Smooth muscle cell (in vitro differentiated cells): ENCODE results near the gene MIEF2. TPM values are rescaled to one million over a fixed set of nuclear protein-coding genes. Genes with fewer than 3 reads are reported as not detected.

ENCODE experiments used
- DNase-seq: peaks from one replicate; lab custom pipeline; 2025; ENCODE audit not compliant: unreplicated experiment; lab: John Stamatoyannopoulos, UW
- H2AFZ ChIP-seq: fragments of 200-600 bp; sonication (generic); 2 replicates; pipeline ENCODE4 v1.6.0; 2016; ENCODE audit warnings: antibody characterized with exemption, low read depth, mild to moderate bottlenecking
- H3F3A ChIP-seq: fragments of 200-600 bp; sonication (generic); 2 replicates; pipeline ENCODE4 v1.6.0; 2017; ENCODE audit warnings: antibody characterized with exemption, low read depth
- H3K27ac ChIP-seq: fragments of 200-600 bp; sonication (generic); 2 replicates; pipeline ENCODE4 v1.5.1; 2016; ENCODE audit warnings: low read depth, mild to moderate bottlenecking
- H3K27me3 ChIP-seq: fragments of 200-600 bp; sonication (generic); 2 replicates; pipeline ENCODE4 v1.6.1; 2016; ENCODE audit warnings: low read depth, mild to moderate bottlenecking
- H3K36me3 ChIP-seq: fragments of 200-600 bp; sonication (generic); 2 replicates; pipeline ENCODE4 v1.5.1; 2016; ENCODE audit warnings: low read depth
- H3K4me1 ChIP-seq: fragments of 200-600 bp; sonication (generic); 2 replicates; pipeline ENCODE4 v1.5.1; 2016; ENCODE audit warnings: low read depth
- H3K4me2 ChIP-seq: fragments of 200-600 bp; sonication (generic); 2 replicates; pipeline ENCODE4 v1.6.0; 2016; ENCODE audit warnings: mild to moderate bottlenecking
- H3K4me3 ChIP-seq: fragments of 200-600 bp; sonication (generic); 2 replicates; pipeline ENCODE4 v1.5.1; 2016; ENCODE audit warnings: mild to moderate bottlenecking
- H3K79me2 ChIP-seq: fragments of 200-600 bp; sonication (generic); 2 replicates; pipeline ENCODE4 v1.6.0; 2016; ENCODE audit warnings: low read depth, mild to moderate bottlenecking
- H3K9ac ChIP-seq: fragments of 200-600 bp; sonication (generic); 2 replicates; pipeline ENCODE4 v1.6.0; 2016; ENCODE audit warnings: low read depth
- H3K9me3 ChIP-seq: fragments of 200-600 bp; sonication (generic); replicated peaks from 2 replicates; pipeline ENCODE4 v1.5.1; 2016; ENCODE audit warnings: low read depth
- H4K20me1 ChIP-seq: fragments of 200-600 bp; sonication (generic); 2 replicates; pipeline ENCODE4 v1.6.0; 2016; ENCODE audit warnings: low read depth
- WGBS: methylation state at CpG from one replicate; pipeline ENCODE4 v1.1.7; 2016; ENCODE audit warnings: low lambda C conversion rate; 5-methylcytosine and 5-hydroxymethylcytosine counted together
- polyA plus RNA-seq: library from polyadenylated mRNA; unstranded; fragments of >200 nt; fragmentation: Nextera tagmentation; extraction: Ambion mirVana; gene quantifications from 2 replicates; pipeline ENCODE4 v1.2.1, GENCODE V29; 2016
- total RNA-seq: library from RNA; depleted of rRNA; stranded (reverse); fragments of >200 nt; gene quantifications from 2 replicates; pipeline ENCODE4 v1.2.3, GENCODE V29; 2014
- TF ChIP-seq, protein P1 (sequence below): fragments of 200-600 bp; sonication (generic); IDR thresholded peaks from 2 replicates; pipeline ENCODE4 v1.5.1; 2017; ENCODE audit warnings: borderline replicate concordance, mild to moderate bottlenecking, antibody characterized with exemption; ENCODE audit not compliant: insufficient read depth, poor library complexity, severe bottlenecking

MIEF2 gene
- total and polyA plus RNA-seq, 2 experiments from 2014 or later, result 10.4 to 13.5 TPM

- Histone ChIP-seq H3K4me3 (no peak overlapping the region), H3K4me2 (no peak overlapping the region), H3K9ac (no peak overlapping the region), H4K20me1 (peaks cover 9% of the 10 kb centered on the region), H3K27ac (no peak overlapping the region), H3K27me3 (no peaks in the 10 kb centered on the region), H3K79me2 (no peaks in the 10 kb centered on the region), H3K36me3 (no peaks in the 10 kb centered on the region), H3K4me1 (no peaks in the 10 kb centered on the region), H3F3A (no peaks in the 10 kb centered on the region), H2AFZ (no peak overlapping the region), H3K9me3 (no peaks in the 10 kb centered on the region)
- DNase-seq, result no peak
- 94% methylated on average over 16 of the region's 18 CpGs for WGBS
- TF ChIP-seq, protein P1, sequence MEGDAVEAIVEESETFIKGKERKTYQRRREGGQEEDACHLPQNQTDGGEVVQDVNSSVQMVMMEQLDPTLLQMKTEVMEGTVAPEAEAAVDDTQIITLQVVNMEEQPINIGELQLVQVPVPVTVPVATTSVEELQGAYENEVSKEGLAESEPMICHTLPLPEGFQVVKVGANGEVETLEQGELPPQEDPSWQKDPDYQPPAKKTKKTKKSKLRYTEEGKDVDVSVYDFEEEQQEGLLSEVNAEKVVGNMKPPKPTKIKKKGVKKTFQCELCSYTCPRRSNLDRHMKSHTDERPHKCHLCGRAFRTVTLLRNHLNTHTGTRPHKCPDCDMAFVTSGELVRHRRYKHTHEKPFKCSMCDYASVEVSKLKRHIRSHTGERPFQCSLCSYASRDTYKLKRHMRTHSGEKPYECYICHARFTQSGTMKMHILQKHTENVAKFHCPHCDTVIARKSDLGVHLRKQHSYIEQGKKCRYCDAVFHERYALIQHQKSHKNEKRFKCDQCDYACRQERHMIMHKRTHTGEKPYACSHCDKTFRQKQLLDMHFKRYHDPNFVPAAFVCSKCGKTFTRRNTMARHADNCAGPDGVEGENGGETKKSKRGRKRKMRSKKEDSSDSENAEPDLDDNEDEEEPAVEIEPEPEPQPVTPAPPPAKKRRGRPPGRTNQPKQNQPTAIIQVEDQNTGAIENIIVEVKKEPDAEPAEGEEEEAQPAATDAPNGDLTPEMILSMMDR, result no peak
Observed at GRCh38 chr17:18238299-18238698, 22.2 kb upstream of the MIEF2 start.

DNA sequence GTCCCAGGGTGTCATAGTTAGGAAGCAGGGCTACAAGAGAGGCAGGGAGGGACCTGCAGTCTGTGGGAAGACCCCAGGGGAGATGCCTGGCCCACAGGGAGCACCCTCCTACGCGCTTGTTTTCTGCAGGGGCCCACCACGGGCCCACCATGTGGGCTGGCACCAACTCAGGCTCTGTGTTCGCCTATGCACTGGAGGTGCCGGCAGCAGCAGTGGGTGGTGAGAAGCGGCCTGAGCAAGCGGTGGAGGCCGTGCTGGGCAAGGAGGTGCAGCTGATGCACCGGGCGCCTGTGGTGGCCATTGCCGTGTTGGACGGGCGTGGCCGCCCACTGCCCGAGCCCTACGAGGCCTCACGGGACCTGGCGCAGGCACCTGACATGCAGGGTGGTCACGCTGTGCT is 20.0 kb upstream of the MIEF2 start:
- Histone ChIP-seq H3K4me3 (no peak overlapping the region), H3K27ac (no peak overlapping the region), H3K4me1 (no peaks in the 10 kb centered on the region), H3K27me3 (no peaks in the 10 kb centered on the region), H3K36me3 (no peaks in the 10 kb centered on the region), H4K20me1 (peaks cover under 1% of the 10 kb centered on the region), H3K79me2 (no peaks in the 10 kb centered on the region), H2AFZ (no peak overlapping the region), H3F3A (no peaks in the 10 kb centered on the region), H3K4me2 (no peak overlapping the region), H3K9me3 (no peaks in the 10 kb centered on the region), H3K9ac (no peak overlapping the region)
- TF ChIP-seq, protein P1, result no peak
- 96% methylated on average over 19 of the region's 19 CpGs for WGBS
- DNase-seq, result no peak

- Histone ChIP-seq H3K4me2 (no peak overlapping the region), H3K4me3 (no peak overlapping the region), H3K36me3 (no peaks in the 10 kb centered on the region), H3K9me3 (no peaks in the 10 kb centered on the region), H3K27me3 (no peaks in the 10 kb centered on the region), H4K20me1 (peaks cover 10% of the 10 kb centered on the region), H3K79me2 (no peaks in the 10 kb centered on the region), H3K4me1 (no peaks in the 10 kb centered on the region), H3F3A (no peaks in the 10 kb centered on the region), H3K27ac (no peak overlapping the region), H3K9ac (no peak overlapping the region), H2AFZ (no peak overlapping the region)
- DNase-seq, result no peak
- TF ChIP-seq, protein P1, result no peak
- WGBS, result 93% methylated on average over 27 of the region's 28 CpGs
Observed at GRCh38 chr17:18241229-18241871, 19.1 kb upstream of the MIEF2 start.
